Activated gamma-delta T cell treated with anti-CD3 and anti-CD28 coated beads, Interleukin-2, amount 50 U/mL, for 16 hours (primary cell): ENCODE results near the gene NOL8.
A peak's percentile ranks its signal among the peaks of the same experiment; 100 is the strongest.

ENCODE experiments used
- DNase-seq: peaks from one replicate; pipeline ENCODE4 v3.0.0-alpha.2; 2020; ENCODE audit warnings: low read depth

The NOL8 gene

GRCh38 chr9:92310562-92310961 is 14.6 kb downstream of the NOL8 start:
- DNase-seq, result no peak

GRCh38 chr9:92308893-92309292 is 16.3 kb downstream of the NOL8 start:
- no peak for DNase-seq

GRCh38 chr9:92300936-92301335 is 24.2 kb downstream of the NOL8 start:
- DNase-seq, result no peak

GRCh38 chr9:92299116-92299515 is 26.0 kb downstream of the NOL8 start:
- no peak for DNase-seq

GRCh38 chr9:92298036-92298435 is 27.1 kb downstream of the NOL8 start:
- no peak for DNase-seq

GRCh38 chr9:92297611-92298010 is 27.5 kb downstream of the NOL8 start:
- no peak for DNase-seq

- no peak for DNase-seq
Observed at GRCh38 chr9:92295827-92296258, 29.3 kb downstream of the NOL8 start.

- DNase-seq, result no peak
Observed at GRCh38 chr9:92295240-92295790, 29.8 kb downstream of the NOL8 start.

GRCh38 chr9:92294297-92294676 is 30.9 kb downstream of the NOL8 start:
- DNase-seq, result no peak

GRCh38 chr9:92293452-92294296 is 31.5 kb downstream of the NOL8 start, which contains the start of gene IARS1:
IARS1 (minus strand) TSS chr9:92293697; CDS start chr9:92289419, 4,278 bp downstream.
- DNase-seq, result peak; percentile 100

GRCh38 chr9:92293075-92293354 is 32.1 kb downstream of the NOL8 start:
- DNase-seq, result no peak

- no peak for DNase-seq
Observed at GRCh38 chr9:92292338-92293074, 32.6 kb downstream of the NOL8 start.

- DNase-seq, result no peak
Observed at GRCh38 chr9:92291577-92291976, 33.6 kb downstream of the NOL8 start.

GRCh38 chr9:92290785-92291429 is 34.2 kb downstream of the NOL8 start:
- DNase-seq, result no peak

GRCh38 chr9:92289708-92290390 is 35.3 kb downstream of the NOL8 start:
- no peak for DNase-seq

GRCh38 chr9:92279302-92279701 is 45.8 kb downstream of the NOL8 start:
- DNase-seq, result no peak

- no peak for DNase-seq
Observed at GRCh38 chr9:92278110-92278509, 47.0 kb downstream of the NOL8 start.

GRCh38 chr9:92276331-92277032 is 48.7 kb downstream of the NOL8 start:
- DNase-seq, result no peak

- DNase-seq, result no peak
Observed at GRCh38 chr9:92275541-92275940, 49.6 kb downstream of the NOL8 start.

- DNase-seq, result no peak
Observed at GRCh38 chr9:92270511-92270910, 54.6 kb downstream of the NOL8 start.

- no peak for DNase-seq
Observed at GRCh38 chr9:92266486-92266885, 58.7 kb downstream of the NOL8 start.
